Mammary epithelial cell (primary cell): Measurements from ENCODE around the gene TTC9.

Source experiments
- CTCF ChIP-seq, 2 donors: IDR thresholded peaks in 1 of 2; conservative IDR thresholded peaks in 1 of 2; 2 replicates each; pipeline ENCODE4 v1.5.1; 2011 to 2012; ENCODE audit warnings: inconsistent platforms in 2 of 2, low read length in 2 of 2, mild to moderate bottlenecking in 2 of 2, control low read depth in 1 of 2, low read depth in 1 of 2; ENCODE audit not compliant: insufficient read depth in 1 of 2; ENCODE audit errors: extremely low read depth in 1 of 2
- EZH2 ChIP-seq: IDR thresholded peaks from 2 replicates; pipeline ENCODE4 v1.6.1; 2012; ENCODE audit warnings: low read length, inconsistent platforms, borderline replicate concordance

- TF ChIP-seq CTCF (conservative IDR thresholded peaks at IDR 0.05 in 1 of 2, IDR thresholded peaks at IDR 0.05 in 1 of 2; ENCODE audit: extremely low read depth in 1 of 2, insufficient read depth in 1 of 2, low read depth in 1 of 2, low read length in 2 of 2): no peak
- no peak for TF ChIP-seq EZH2
Measured at GRCh38 chr14:70716958-70717357, 75.2 kb downstream of the TTC9 start.
